ENCODE data around the gene TRIOBP.
A peak's percentile ranks its signal among the peaks of the same experiment; 100 is the strongest.

Gene TRIOBP

DNA sequence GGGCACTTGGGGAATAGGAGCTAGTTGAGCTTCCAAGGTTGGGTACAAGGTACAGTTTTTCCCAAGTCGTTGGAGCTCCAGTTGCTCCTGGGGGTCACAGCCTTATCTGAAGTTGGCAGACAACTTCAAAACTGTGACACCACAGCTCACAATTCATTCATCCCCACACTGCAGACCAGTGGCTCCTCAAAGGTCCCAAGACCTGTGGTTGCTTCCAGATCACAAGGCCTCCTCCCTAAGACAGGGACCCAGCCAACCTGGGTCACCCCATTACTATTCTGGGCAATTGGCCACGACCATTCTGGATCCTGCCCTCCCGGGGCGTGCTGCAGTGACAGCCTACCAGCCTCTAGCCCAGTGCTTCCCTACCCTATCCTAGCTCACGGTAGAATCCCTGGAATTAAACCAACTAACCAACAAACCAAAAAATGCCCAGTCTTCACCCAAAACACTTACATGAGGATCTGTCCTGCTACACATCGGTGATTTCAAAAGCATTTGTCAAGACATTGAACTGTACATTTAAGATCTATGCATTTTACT is 39.2 kb upstream of the TRIOBP start:
- Histone ChIP-seq H3K9me3 (ENCODE audit: low read depth, low read length) (no peaks in the 10 kb centered on the region), H3K4me3 (peak overlapping the region; percentile 86), H3K36me3 (ENCODE audit: insufficient read depth, low read length) (no peaks in the 10 kb centered on the region), H3K27ac (peak overlapping the region; percentile 53), H3K9ac (ENCODE audit: insufficient read length) (peak overlapping the region; percentile 76)
- DNase-seq (ENCODE audit: low read depth, low spot score), result no peak
- TF ChIP-seq FOXP2 (optimal IDR thresholded peaks at IDR 0.05; ENCODE audit: control extremely low read depth, extremely low read length, insufficient read depth), result no peak
- no peak for TF ChIP-seq POLR2AphosphoS5 (IDR thresholded peaks at IDR 0.05; ENCODE audit: borderline replicate concordance, low read depth, low read length)

DNA sequence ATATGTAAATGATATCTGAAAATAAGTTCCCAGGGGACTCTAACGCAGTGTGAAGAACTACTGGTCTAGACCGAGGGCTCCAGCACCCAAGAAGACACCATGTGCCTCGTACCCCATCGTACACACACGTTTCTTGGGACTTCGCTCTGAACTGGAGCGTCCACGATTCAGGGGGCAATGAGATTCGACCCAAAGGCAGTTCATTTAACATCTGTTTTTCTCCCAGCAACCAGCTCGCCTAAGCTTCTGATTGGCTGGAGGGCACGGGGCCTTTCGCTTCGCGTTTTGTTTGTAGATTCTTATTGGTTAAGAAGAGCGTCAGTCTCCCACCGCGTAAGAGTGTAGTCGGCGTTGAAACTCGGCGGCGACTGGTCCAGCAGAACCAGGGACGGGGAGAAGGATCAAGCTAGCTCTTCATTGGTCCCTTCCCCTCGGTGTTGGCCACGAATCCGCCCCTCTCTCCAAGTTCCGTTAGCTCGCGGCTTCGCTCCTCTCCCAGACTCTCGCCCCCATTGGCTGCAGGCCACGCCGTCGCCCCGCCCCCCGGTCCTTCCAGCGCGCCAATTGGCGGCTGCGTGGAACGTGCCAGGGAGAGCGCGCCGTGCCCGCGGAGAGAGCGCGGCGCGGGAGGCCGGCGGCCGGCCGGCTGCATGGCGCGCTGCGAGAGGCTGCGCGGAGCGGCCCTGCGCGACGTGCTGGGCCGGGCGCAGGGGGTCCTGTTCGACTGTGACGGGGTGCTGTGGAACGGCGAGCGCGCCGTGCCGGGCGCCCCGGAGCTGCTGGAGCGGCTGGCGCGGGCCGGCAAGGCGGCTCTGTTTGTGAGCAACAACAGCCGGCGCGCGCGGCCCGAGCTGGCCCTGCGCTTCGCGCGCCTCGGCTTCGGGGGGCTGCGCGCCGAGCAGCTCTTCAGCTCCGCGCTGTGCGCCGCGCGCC is 38.4 kb upstream of the TRIOBP start, which contains the start of gene PDXP:
Gene PDXP, plus strand, starts transcription at position 591 of the 933 bp plus-strand sequence. Its CDS starts 60 bp downstream, at position 651.
- Histone ChIP-seq H3K9ac (ENCODE audit: insufficient read length) (peak within 1 kb of the TSS; percentile 76), H3K36me3 (ENCODE audit: insufficient read depth, low read length) (no peaks in the 10 kb centered on the region), H3K9me3 (ENCODE audit: low read depth, low read length) (no peaks in the 10 kb centered on the region), H3K27ac (peak within 1 kb of the TSS; percentile 53), H3K4me3 (peak within 1 kb of the TSS; percentile 90)
- DNase-seq (ENCODE audit: low read depth, low spot score), result peak; percentile 99
- TF ChIP-seq EZH2 (IDR thresholded peaks at IDR 0.05), result no peak
- TF ChIP-seq POLR2AphosphoS5 (IDR thresholded peaks at IDR 0.05; ENCODE audit: borderline replicate concordance, low read depth, low read length), result peak; percentile 68; the same call in 1 of the 2 replicates
- no peak for TF ChIP-seq FOXP2 (optimal IDR thresholded peaks at IDR 0.05; ENCODE audit: control extremely low read depth, extremely low read length, insufficient read depth)

DNA sequence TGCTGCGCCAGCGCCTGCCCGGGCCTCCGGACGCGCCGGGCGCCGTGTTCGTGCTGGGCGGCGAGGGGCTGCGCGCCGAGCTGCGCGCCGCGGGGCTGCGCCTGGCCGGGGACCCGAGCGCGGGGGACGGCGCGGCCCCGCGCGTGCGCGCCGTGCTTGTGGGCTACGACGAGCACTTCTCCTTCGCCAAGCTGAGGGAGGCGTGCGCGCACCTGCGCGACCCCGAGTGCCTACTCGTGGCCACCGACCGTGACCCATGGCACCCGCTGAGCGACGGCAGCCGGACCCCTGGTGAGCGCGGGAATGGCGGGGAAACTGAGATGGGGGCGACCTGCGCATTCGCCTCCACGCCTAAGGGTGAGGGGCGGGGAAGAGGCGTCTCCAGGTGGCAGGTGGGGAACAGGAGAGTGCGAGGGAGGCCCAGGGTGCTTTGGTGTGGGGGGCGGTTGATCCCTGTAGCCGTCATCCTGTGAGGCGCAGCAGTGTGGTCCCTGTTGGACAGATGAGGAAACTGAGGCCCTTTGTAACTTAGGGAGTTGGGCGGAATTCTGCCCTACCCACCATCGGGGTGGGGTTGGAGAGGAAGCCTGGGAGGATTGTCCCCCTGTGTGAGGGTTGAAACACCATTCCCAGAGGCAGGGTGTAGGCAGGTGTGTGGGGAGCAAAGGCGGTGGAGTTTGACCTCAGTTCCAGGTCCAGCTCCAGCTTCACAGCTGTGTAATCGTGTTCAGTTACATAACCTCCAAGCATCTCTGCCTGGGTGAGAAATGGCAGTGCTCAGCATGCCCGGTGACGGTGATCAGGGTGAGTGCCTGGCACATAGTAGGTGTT is 37.6 kb upstream of the TRIOBP start:
- H3K9ac ChIP-seq (ENCODE audit: insufficient read length), result peak overlapping the region; percentile 76
- TF ChIP-seq EZH2 (IDR thresholded peaks at IDR 0.05) (no peak), FOXP2 (optimal IDR thresholded peaks at IDR 0.05; ENCODE audit: control extremely low read depth, extremely low read length, insufficient read depth) (no peak), POLR2AphosphoS5 (IDR thresholded peaks at IDR 0.05; ENCODE audit: borderline replicate concordance, low read depth, low read length) (no peak)
- H3K36me3 ChIP-seq (ENCODE audit: insufficient read depth, low read length), result no peaks in the 10 kb centered on the region
- peak overlapping the region; percentile 90 for H3K4me3 ChIP-seq
- H3K27ac ChIP-seq, result no peak overlapping the region; the same call in 1 of the 2 replicates
- H3K9me3 ChIP-seq (ENCODE audit: low read depth, low read length), result no peaks in the 10 kb centered on the region
- no peak for DNase-seq (ENCODE audit: low read depth, low spot score)

GRCh38 chr22:37659897-37660708 is 36.7 kb upstream of the TRIOBP start:
- Histone ChIP-seq H3K4me3 (peak overlapping the region; percentile 90), H3K27ac (no peak overlapping the region), H3K9me3 (ENCODE audit: low read depth, low read length) (no peaks in the 10 kb centered on the region), H3K36me3 (ENCODE audit: insufficient read depth, low read length) (no peaks in the 10 kb centered on the region; the same call in 1 of the 2 replicates), H3K9ac (ENCODE audit: insufficient read length) (peak overlapping the region; percentile 76)
- TF ChIP-seq EZH2 (IDR thresholded peaks at IDR 0.05) (no peak), POLR2AphosphoS5 (IDR thresholded peaks at IDR 0.05; ENCODE audit: borderline replicate concordance, low read depth, low read length) (no peak), FOXP2 (optimal IDR thresholded peaks at IDR 0.05; ENCODE audit: control extremely low read depth, extremely low read length, insufficient read depth) (no peak)
- DNase-seq (ENCODE audit: low read depth, low spot score), result no peak

GRCh38 chr22:37660709-37661045 is 36.2 kb upstream of the TRIOBP start:
- H3K9me3 ChIP-seq (ENCODE audit: low read depth, low read length), result no peaks in the 10 kb centered on the region
- TF ChIP-seq EZH2 (IDR thresholded peaks at IDR 0.05), result no peak
- TF ChIP-seq FOXP2 (optimal IDR thresholded peaks at IDR 0.05; ENCODE audit: control extremely low read depth, extremely low read length, insufficient read depth), result no peak
- no peak for TF ChIP-seq POLR2AphosphoS5 (IDR thresholded peaks at IDR 0.05; ENCODE audit: borderline replicate concordance, low read depth, low read length)
- no peak for DNase-seq (ENCODE audit: low read depth, low spot score)
- peaks cover 3% of the 10 kb centered on the region; the same call in 1 of the 2 replicates for H3K36me3 ChIP-seq (ENCODE audit: insufficient read depth, low read length)
- H3K4me3 ChIP-seq, result peak overlapping the region; percentile 90; the same call in 1 of the 2 replicates
- no peak overlapping the region for H3K27ac ChIP-seq
- H3K9ac ChIP-seq (ENCODE audit: insufficient read length), result no peak overlapping the region

GRCh38 chr22:37661160-37661924 is 35.5 kb upstream of the TRIOBP start:
- Histone ChIP-seq H3K27ac (no peak overlapping the region), H3K36me3 (ENCODE audit: insufficient read depth, low read length) (peaks cover 10% of the 10 kb centered on the region), H3K9me3 (ENCODE audit: low read depth, low read length) (no peaks in the 10 kb centered on the region), H3K9ac (ENCODE audit: insufficient read length) (no peak overlapping the region), H3K4me3 (0 out of 2 replicates have a peak overlapping the region, but pooled peaks have one; percentile 5)
- TF ChIP-seq FOXP2 (optimal IDR thresholded peaks at IDR 0.05; ENCODE audit: control extremely low read depth, extremely low read length, insufficient read depth) (no peak), POLR2AphosphoS5 (IDR thresholded peaks at IDR 0.05; ENCODE audit: borderline replicate concordance, low read depth, low read length) (no peak), EZH2 (IDR thresholded peaks at IDR 0.05) (no peak)
- no peak for DNase-seq (ENCODE audit: low read depth, low spot score)

GRCh38 chr22:37662039-37662438 is 34.8 kb upstream of the TRIOBP start:
- Histone ChIP-seq H3K4me3 (no peak overlapping the region), H3K27ac (no peak overlapping the region)
- no peak for DNase-seq (ENCODE audit: low read depth, low spot score)

More at GRCh38 chr22:37662039-37662438, 34.8 kb upstream of the TRIOBP start:
- Histone ChIP-seq H3K36me3 (ENCODE audit: insufficient read depth, low read length) (peaks cover 15% of the 10 kb centered on the region), H3K9ac (ENCODE audit: insufficient read length) (no peak overlapping the region), H3K9me3 (ENCODE audit: low read depth, low read length) (no peaks in the 10 kb centered on the region)
- no peak for TF ChIP-seq POLR2AphosphoS5 (IDR thresholded peaks at IDR 0.05; ENCODE audit: borderline replicate concordance, low read depth, low read length)
- no peak for TF ChIP-seq EZH2 (IDR thresholded peaks at IDR 0.05)
- TF ChIP-seq FOXP2 (optimal IDR thresholded peaks at IDR 0.05; ENCODE audit: control extremely low read depth, extremely low read length, insufficient read depth), result no peak

All from SK-N-MC (cell line).